ENCODE measurements around the gene CNOT4.

DNA sequence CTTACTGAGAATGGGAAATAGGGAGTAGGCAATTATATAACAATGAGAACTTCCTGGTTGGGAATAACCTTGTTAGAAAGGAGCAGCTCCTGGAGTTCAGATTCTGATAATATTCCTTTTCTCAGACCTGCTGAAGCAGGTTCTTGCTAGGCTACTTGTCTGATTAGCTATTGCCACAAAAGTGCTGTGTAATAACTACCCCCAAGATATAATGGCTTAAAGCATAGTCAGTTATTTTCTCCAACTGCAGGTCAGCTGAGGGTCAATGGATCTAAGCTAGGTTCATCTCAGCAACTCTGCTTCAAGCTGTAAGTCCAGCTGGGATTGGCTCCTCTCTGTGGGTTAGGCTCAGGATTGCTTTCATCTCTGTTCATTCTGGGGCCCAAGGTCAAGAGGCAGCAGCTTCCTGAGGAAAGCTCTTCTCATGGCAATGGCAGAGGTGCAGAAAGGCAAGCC, 9.4 kb upstream of the CNOT4 start:
- TF ChIP-seq CTCF (conservative IDR thresholded peaks at IDR 0.05; ENCODE audit: low read depth, low read length), result no peak
- TF ChIP-seq EZH2 (IDR thresholded peaks at IDR 0.05; ENCODE audit: low read length, unreplicated experiment), result no peak
- no peak for TF ChIP-seq EZH2phosphoT487 (IDR thresholded peaks at IDR 0.05; ENCODE audit: borderline replicate concordance, low read length)
